K562 (cell line): ENCODE measurements around the gene DMD.

ENCODE experiments used
- CTCF ChIP-seq, 3 experiments: IDR thresholded peaks in 2 of 3; conservative IDR thresholded peaks in 1 of 3; 2 replicates each; pipeline ENCODE4 v1.5.1; 2011 to 2012; ENCODE audit warnings: low read length in 3 of 3, mild to moderate bottlenecking in 3 of 3, control low read depth in 2 of 3, improper control_type of control experiment in 1 of 3, inconsistent platforms in 1 of 3, low read depth in 1 of 3, mixed read lengths in 1 of 3, moderate library complexity in 1 of 3; ENCODE audit not compliant: insufficient read depth in 2 of 3
- HDAC2 ChIP-seq: fragments of 450-650 bp; IDR thresholded peaks from 2 replicates; pipeline ENCODE4 v1.6.1; 2016; ENCODE audit warnings: mild to moderate bottlenecking
- SPI1 ChIP-seq: IDR thresholded peaks from 2 replicates; pipeline ENCODE4 v1.6.1; 2011; ENCODE audit warnings: low read depth, low read length, control low read depth, borderline replicate concordance

GRCh38 chrX:32745323-32745722, 466.0 kb downstream of the DMD start:
- no peak for TF ChIP-seq CTCF (IDR thresholded peaks at IDR 0.05 in 2 of 3, conservative IDR thresholded peaks at IDR 0.05 in 1 of 3; ENCODE audit: insufficient read depth in 2 of 3, low read depth in 1 of 3, low read length in 3 of 3)
- no peak for TF ChIP-seq HDAC2
- TF ChIP-seq SPI1: no peak
